ENCODE results near the gene STRN4.

The STRN4 gene

DNA sequence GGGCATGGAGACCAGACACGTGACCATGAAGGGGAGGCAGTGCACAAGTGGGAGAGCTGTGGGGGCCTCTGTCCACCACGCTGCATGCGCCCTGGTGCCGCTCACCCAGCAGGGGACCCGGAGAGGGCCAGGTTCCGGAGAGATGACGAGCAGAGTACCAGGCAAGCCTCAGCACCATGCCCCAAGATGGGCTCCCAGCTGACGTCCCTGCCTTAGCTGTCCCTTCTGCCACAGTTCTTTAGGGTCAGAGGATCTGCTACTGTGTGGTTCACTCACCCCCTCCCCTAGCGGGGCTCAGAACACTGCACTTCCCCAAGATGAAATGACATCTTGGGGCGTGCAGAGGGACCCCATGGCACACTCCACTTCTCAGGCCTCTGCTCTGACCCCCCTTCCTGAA, 19.7 kb downstream of the STRN4 start:
- no peak for DNase-seq (ENCODE audit: low read depth in 1 of 2, low spot score in 1 of 2)

DNA sequence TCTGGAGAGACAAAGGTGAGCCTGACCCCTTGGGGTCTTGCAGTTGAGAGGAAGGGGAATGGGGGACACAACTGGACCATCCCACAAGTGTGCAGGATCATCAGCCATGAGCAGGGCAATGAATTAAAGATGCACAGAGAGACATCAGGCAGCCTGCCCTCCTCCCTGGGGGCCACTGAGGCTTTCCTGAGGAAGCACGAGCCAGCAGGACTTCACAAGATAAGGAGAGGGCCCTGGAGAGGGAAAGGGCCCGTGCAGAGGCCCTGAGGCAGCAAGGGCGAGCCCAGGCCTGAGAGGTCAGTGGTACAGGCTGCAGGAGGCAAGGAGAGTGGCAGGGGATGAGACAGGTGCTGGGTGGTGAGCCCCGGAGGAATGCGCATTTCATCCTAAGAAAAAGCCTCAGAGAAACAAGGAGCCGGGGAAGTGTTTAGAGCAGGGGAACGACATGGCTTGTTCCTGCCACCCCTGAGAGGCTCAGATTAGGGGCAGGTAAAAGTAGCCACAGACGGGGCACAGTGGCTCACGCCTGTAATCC, 20.3 kb downstream of the STRN4 start:
- DNase-seq (ENCODE audit: low read depth in 1 of 2, low spot score in 1 of 2): no peak

DNA sequence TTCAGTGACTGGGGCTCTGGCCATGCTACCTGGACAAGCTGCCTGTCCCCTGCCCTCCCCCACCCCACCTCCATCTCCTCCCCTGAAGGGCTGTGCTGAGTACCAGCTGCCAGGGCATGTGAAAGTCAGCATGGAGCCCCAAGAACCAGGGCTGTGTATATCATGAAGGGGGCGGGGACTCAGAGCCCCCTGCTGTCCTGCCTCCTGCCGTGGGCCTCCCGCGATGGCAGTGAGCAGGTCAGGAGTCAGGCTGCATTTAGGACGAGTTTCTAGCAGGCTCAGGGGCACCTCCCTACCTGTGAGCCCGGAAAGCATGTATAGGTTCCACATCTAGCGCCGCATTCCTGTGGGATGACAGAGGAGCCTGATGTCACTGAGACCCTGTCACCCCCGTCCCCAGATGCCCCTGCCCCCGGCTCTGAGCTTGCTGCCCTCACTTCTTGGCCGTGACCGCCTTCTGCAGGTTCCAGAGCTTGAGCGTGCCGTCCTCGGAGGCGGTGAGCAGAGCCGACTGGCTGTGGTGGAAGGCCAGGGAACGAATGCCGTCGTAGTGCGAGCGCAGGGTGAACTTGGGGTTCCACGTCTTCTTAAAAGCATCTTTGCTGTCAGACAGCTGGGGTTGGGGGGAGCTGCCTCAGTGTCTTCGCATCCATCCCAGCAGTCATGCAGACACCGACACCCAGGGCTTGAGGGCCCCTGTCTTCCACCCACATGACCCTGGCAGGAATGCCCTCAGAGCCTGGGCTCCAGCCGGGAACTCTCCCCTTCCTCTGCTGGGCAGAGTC, 21.0 kb downstream of the STRN4 start:
- DNase-seq (ENCODE audit: low read depth in 1 of 2, low spot score in 1 of 2): no peak

DNA sequence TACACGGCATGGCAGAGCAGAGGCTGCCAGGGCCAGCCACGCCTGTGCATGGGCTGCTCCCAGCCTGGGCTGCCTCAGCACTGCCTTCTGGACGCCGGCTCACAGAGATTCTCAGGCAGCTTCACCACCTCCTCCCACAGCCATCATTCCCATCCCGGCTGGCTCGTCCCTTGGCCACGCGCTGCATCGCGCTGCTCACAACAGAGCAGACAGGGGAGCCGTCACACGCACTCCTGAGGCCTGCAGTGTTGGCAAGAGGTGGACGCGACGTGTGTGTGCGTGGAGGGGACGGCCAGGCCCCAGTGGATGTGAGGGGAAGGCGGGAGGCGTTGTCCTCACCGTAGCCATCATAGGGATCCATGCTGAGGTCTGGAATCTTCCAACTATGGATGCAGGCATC, 21.8 kb downstream of the STRN4 start:
- DNase-seq (ENCODE audit: low read depth in 1 of 2, low spot score in 1 of 2): no peak

DNA sequence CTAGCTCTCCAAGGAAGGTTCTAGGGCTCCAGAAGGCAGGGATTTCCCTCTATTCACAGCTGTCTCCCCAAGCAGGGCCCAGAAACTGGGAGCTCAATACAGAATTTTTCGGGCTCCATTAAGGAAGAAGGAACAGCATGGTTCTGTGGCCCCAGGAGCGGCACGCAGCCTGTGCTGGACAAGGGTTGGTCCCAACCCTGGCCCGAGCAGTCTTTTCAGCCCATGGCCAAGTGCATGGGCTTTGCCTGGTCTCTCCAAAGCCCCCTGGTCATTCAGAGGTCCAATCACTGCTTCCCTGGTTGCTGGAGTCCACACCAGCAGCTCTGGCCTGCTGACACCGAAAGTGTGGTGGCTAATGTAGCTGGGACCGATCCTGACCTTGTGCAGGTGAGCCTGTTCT, 22.8 kb downstream of the STRN4 start:
- DNase-seq (ENCODE audit: low read depth in 1 of 2, low spot score in 1 of 2): no peak

DNA sequence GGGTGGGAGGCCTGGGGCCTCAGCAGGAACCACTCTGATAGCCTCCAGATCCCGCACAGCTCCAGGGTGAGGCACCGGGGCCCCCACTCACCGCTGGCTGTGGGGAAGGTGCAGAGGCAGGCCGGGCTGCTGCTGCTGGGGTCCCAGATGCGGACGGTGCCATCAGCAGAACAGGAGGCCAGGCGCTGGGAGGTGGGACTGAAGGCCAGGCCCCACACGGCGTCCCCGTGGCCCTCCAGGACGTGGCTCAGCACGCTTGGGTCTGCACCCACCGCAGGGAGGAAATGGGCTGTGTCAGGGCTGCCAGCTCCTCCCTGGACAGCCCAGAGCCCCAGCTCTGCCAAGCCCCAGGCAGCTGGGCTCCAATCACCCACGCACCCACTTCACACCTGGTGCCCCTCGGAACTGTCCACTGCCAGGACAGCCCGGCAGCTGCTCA, 23.2 kb downstream of the STRN4 start:
- no peak for DNase-seq (ENCODE audit: low read depth in 1 of 2, low spot score in 1 of 2)

DNA sequence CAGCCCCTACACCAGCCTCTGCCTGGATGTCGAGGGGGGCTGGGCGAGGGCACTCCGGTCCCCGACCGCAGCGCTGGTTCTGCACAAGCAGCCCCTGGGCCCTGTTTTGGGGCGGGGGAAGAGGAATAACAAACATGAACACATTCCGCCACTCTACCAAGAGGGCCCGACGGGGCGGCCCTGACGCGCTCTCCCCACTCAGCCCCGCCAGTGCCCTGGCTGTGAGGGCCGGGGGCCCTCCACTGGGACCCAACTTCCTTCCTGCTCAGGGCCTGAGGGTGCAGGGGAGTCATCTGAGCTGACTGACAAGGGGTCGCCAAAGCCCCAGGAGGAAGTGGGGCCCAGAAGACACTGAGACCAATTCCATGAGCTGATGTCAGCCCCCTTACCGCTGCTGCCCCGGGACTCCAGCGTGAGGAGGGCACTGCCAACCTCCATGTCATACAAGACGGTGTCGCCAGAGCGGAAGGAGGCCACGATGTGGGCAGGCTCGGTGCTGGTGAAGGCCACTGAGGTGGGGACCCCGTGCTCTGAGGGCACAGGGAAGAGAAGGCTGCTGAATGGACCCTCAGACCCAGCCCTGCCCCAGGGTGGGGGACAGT, 23.7 kb downstream of the STRN4 start:
- DNase-seq (ENCODE audit: low read depth in 1 of 2, low spot score in 1 of 2): no peak

DNA sequence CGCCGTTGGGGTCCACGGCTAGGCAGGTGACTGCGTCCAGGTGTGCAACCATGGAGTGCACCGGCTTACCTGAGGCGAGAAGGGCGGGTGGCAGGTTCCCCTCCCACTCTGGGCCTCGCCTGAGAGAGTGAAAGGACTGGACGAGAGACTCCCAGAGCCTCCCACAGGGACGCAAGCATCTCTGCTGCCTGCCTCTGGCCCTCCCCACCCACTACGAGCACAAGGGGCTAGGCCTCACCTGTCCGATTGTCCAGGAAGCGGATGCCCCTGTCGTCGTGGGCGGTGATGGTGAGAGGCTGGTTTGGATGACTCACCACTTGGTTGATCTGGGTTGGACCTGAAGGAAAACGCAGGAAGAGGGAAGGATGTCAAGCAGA, 24.3 kb downstream of the STRN4 start:
- no peak for DNase-seq (ENCODE audit: low read depth in 1 of 2, low spot score in 1 of 2)

DNA sequence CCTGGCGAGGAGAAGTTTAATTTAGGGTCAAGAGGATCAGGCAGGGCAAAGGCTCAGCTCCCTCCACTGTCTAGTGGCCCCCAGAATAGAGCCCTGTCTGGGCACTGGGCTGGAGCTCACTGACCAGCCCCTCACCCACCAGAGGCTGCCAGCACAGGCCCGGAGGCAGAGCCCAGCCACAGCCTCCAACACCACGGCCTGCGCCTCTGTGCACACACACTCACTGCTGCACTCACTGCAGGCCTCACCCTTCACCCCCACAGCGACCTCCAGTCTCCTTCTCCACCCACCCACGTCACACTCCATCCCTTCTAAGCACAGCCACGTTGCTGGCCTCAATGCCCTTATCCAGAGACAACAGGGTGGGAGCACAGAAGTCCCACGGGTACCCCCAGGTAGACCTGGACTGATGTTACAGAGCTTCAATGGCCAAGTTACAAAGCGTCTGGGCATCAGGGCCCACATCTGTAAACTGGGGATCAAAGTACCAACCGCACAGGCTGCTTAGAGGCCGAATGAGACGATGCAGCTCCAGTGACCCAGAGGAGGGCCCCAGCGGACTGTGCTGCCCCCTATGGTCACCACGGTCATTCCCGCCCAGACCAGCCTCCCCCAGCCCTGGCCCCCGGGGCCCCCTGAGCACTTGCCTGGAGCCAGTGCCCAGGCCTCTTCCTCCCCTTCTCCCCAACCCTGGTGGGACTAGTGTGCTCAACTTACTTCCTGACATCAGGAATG, 24.8 kb downstream of the STRN4 start:
- no peak for DNase-seq (ENCODE audit: low read depth in 1 of 2, low spot score in 1 of 2)

DNA sequence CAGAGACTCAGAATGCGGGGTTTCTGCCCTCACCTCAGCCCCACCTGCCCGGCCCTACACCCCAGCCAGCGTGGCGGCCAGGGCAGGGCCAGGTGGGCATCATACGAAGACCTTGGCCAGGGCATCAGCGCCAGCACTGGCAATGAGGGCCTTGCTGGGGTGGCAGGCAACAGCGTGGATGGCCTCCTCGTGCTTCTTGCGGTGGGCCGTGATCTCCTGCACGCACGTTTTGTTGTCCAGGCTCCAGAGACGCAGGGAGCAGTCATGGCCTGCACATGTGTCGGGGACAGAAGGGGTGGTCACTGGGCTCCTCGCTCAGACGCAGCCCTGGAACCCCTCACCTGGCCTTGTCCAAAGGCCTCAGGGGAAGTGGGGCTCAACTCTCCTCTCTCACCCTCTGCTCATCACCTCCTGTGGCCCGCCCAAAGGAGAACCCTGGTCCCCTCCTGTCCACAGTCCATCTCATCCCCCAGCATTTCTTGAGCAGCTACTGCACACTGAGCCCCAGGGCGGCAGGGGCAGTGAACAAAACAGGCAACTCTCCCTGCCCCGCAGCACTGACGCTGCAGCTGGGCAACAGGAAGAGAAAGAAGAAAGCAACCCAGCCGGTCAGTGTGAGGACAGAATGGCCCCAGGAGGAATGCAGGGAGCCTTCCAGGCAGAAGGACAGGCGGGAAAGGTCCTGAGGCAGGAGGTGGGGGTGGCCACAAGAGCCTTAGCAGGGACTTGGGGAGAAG, 25.6 kb downstream of the STRN4 start:
- DNase-seq (ENCODE audit: low read depth in 1 of 2, low spot score in 1 of 2): no peak

DNA sequence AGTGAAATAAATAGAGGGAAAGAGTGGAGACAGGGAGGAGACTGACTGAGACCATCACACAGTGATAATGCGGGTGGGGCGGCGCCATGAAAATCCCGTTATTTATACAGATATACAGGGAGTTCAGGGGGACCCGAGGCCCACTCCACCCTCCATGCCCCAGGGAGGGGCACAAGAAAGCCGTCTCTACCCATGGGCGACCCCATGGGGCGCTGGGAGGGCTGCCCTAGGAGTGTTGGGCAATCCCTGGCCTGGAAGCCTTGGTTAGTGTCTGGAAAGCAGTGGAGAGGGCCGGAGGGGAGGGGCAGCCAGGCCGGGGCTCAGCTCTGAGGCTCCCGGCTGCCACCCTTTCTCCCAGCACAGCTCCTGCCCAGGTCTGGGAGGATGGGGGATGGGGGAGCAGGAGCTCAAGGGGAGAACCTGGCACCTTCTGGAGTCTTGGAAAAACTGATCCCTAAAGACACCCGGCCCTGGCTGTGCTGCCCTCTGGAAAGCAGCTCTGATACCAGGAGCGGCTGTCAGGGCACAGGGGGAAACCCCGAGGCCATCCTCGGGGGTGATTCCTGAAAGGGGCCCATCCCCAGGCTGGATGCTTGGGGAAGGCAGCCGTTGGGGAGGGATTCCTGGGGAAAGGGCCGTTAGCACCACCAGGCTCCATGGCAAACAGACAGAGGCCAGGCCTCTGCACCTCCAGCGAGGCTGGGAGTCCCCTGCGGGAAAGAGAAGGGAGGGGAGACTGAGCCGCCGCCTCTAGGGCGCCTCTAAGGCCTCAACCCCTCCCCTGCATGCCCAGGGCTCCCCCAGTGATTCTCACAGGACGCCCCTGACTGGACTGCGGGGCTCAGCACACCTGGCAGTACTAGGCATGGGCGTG, 26.4 kb downstream of the STRN4 start:
- no peak for DNase-seq (ENCODE audit: low read depth in 1 of 2, low spot score in 1 of 2)

DNA sequence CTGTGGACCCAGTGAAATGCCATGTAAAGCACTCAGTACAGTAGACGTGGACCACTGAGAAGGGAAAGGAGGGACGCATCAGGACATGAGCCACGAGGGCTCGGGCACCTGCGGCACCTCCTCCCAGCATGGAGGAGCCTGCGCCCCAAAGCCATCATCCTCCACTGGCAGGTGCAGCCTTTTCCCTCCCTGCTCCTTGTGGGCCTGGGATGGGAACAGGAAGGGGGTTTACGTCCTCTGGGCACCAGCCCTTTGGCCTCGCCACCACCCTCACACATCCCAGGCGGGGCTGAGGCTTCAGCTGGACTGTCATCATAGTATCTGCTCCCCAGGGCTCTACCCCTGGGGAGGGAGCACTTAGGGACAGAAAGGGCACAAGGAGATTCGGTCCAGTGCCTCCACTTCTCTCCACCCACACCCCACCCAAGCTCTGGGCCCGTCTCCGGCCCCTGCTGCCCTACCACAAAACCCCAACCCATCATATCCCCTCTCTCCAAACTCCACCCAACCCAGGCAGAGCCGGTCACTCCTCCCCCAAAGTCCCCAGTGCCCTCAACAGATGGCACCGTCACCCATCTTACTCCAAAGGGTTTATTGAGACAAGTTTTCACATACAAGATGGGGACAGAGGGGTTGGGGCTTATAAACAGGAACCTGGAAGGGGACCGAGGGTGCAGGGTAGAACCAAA, 27.2 kb downstream of the STRN4 start:
- DNase-seq (ENCODE audit: low read depth in 1 of 2, low spot score in 1 of 2): no peak

DNA sequence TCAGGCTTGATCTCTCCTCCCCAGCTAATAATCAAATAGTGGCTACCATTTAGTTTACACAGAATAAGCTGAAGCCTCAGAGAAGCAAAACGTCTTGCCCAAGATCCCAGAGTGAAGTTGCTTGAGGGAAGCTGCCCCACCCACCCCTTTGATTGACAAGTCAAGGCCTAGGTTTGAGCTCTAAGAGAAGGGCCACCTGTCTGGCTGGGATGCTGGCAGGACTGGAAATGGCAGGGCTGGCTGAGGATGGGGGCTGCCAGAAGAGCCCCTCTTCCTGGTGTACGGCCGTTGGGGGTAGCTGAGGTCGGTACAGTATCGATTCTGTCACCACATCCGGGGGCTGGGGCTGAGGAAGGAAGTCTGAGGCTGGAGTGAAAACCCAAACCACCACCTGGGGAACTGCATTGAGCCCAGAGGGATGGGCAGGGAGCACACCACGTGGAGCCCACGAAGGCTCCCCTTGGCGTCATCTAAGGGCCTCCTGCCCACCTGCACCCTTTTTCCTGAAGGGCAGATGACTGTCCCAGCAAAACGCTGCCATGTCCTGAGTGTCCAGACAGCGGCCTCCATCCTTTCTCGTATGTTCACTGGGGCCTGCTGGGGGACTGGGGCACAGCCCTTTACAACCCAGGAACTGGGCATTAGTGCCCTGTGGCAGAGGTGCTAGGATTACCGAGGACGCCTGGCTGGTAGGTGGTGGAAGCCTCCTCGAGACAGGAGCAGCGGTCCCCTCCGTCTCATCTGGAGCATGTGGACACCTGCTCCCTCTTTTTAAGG, 27.9 kb downstream of the STRN4 start:
- DNase-seq (ENCODE audit: low read depth in 1 of 2, low spot score in 1 of 2): peak; percentile 18 to 42

DNA sequence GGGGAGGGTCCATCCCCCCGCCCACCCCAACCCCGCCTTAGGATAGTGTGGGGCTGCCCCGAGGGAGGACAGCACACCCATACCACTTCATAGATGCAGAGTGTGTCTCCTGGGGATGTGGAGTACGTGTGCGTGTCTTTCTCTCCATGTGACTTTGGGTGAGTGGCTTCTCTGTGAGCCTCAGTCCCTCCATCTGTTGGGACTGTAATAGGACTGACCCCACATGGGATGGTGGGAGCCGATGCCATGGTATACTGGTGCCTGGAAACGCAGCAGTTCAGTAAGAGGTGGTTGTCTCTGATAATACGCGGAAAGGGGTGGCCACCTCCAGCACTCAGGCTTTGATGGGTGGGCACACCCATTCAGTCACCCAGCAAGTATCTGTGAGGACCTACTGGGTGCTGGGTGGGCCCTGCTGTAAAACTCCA, 28.5 kb downstream of the STRN4 start:
- DNase-seq (ENCODE audit: low read depth in 1 of 2, low spot score in 1 of 2): no peak

DNA sequence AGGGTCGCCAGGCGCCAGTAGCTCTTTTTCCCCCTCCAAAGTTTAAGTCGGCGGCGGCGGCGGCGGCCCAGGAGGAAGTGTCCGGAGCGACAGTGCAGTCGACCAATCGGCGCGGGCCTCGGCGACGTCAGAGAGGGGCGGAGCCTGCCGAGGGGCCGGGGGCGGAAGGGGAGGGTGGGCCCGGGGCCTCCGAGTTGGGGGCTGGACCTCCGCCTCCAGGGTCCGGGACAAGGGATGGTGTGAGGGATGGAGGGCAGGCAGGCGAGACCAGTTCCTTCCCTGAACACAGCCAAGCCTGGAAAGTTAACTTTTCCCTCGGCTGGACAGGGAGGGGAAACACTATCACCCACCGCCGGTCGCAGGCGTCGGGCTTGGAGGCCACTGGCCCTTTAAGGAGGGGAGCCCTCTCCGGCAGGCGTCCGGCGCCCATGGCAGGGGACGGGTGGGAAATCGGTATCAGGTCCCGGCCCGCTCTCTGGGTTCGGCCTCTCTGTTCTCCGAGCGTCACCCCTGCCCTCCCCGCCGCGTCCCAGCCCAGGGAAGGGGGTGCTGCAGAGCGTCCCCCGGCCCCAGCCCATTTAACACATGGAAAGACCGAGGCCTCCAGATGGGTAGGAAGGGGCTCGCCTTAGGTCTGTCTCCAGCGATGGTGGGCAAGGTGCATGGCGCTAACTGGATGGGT, 29.1 kb downstream of the STRN4 start, which contains the start of gene PRKD2:
Gene PRKD2 (minus strand): TSS at position 81 of the 682 bp plus-strand sequence. CDS start 744 bp downstream, outside the sequence.
- peak; percentile 82 to 83 for DNase-seq (ENCODE audit: low read depth in 1 of 2, low spot score in 1 of 2)

DNA sequence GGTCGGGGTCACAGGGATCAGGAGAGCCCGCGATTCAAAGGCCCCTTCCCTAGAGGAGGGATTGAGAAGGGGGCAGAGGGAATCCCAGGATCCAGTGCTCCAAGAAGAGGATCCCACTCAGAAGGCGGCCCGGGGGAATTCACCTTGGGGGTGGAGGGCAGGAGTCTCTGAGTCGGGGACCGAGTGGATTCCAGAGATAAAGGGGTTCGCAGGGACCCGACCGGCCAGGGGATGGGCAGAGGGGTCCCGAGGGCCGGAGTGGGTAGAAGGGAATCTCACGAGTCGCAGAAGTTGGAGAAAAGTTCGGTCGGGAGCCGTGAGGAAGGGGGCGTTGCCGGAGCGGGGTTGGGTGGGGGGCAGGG, 29.6 kb downstream of the STRN4 start:
- no peak for DNase-seq (ENCODE audit: low read depth in 1 of 2, low spot score in 1 of 2)

DNA sequence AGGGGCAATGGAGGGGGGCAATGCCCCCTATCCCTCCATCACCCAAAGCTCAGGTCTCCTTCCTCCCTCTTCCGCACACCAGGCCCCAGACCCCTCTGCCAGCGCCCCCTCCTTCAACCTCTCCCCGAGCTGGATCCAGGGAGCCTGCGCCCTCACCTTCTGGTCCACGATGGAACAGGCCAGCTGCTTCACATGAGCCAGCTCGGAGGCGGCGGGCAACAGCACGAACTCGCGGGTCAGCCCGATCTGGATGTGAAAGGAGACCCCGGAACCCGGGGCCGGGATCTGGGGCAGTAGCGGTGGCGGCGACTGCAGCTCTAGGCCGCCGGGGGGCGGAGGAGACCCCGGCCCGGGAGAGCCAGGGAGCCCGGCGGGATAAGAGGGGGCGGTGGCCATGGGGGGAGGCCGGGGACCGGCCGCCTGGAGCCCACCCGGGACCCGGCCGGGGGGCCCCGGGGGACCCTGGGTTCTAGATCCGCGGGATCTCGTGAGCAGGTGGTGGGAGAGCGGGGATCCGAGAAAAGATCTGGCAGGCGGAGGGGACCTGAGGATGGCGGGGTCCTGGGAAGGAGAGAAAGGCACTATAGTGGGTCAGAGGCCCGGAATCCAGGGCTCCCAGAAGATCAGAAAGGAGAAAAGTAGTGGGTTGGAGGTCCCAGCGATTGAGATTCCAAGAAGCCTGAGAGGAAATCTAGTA, 30.1 kb downstream of the STRN4 start:
- no peak for DNase-seq (ENCODE audit: low read depth in 1 of 2, low spot score in 1 of 2)

DNA sequence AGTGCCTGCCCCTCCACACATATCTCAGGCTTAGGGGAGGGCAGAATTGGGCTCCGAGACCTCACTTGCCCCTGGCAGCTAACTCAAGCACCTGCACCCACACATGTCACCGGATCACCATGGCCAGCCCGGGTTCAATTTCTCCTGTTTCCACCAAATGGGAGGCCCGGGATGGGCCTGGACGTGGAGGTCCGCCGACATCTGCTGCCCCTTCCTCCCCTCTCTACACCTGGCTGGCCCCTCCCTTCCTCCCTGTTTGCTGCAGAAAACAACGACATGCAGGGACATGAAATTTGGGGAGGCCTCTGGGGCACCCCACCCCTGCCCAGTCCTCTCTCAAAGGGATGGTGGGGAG, 30.7 kb downstream of the STRN4 start:
- no peak for DNase-seq (ENCODE audit: low read depth in 1 of 2, low spot score in 1 of 2)
